ENCODE measurements around the gene TTC39C.

Gene TTC39C

GRCh38 chr18:24173997-24174396, 159.4 kb downstream of the TTC39C start:
- H3K4me3 ChIP-seq (ENCODE audit: low read length), result no peak overlapping the region
- DNase-seq (ENCODE audit: low read depth), result no peak
- no peak for TF ChIP-seq CTCF (conservative IDR thresholded peaks at IDR 0.05; ENCODE audit: low read length)

- H3K4me3 ChIP-seq (ENCODE audit: low read length), result no peak overlapping the region
- peak; percentile 51 for DNase-seq (ENCODE audit: low read depth)
- peak; percentile 79 for TF ChIP-seq CTCF (conservative IDR thresholded peaks at IDR 0.05; ENCODE audit: low read length)
Measured at GRCh38 chr18:24176727-24177416, 162.3 kb downstream of the TTC39C start.

GRCh38 chr18:24177499-24178133, 163.1 kb downstream of the TTC39C start:
- H3K4me3 ChIP-seq (ENCODE audit: low read length), result no peak overlapping the region
- no peak for DNase-seq (ENCODE audit: low read depth)
- no peak for TF ChIP-seq CTCF (conservative IDR thresholded peaks at IDR 0.05; ENCODE audit: low read length)

- TF ChIP-seq CTCF (conservative IDR thresholded peaks at IDR 0.05; ENCODE audit: low read length), result no peak
- no peak for DNase-seq (ENCODE audit: low read depth)
- H3K4me3 ChIP-seq (ENCODE audit: low read length), result no peak overlapping the region
Measured at GRCh38 chr18:24180048-24180447, 165.5 kb downstream of the TTC39C start.

GRCh38 chr18:24181806-24182205, 167.3 kb downstream of the TTC39C start:
- no peak overlapping the region for H3K4me3 ChIP-seq (ENCODE audit: low read length)
- no peak for TF ChIP-seq CTCF (conservative IDR thresholded peaks at IDR 0.05; ENCODE audit: low read length)
- peak; percentile 34 for DNase-seq (ENCODE audit: low read depth)

All from AG10803 (cell line).